ENCODE results near the gene DNAJA3. TPM values are rescaled to one million over a fixed set of nuclear protein-coding genes. Genes with fewer than 3 reads are reported as not detected.

DNAJA3 gene
- total RNA-seq, 6 donors from 2014 or later: 31.2 to 61.8 (median 36.6) TPM

- Histone ChIP-seq H3K4me1 (peaks cover 8 to 20% (median 10%) of the 10 kb centered on the region in 4 donors), H3K4me3 (no peak overlapping the region), H3K27me3 (no peaks in the 10 kb centered on the region), H3K36me3 (peaks cover 21 to 85% (median 71%) of the 10 kb centered on the region in 4 donors), H3K27ac (peak overlapping the region in 2 of 4 donors; percentile 14 to 21), H3K9me3 (no peaks in the 10 kb centered on the region)
- 65 to 98% methylated on average over 4 to 10 of the region's 10 CpGs for whole genome bisulfite sequencing, 2 donors
- DNase-seq: no peak
- TF ChIP-seq EP300 (IDR thresholded peaks at IDR 0.05): no peak
- TF ChIP-seq POLR2AphosphoS5 (IDR thresholded peaks at IDR 0.05): no peak
- TF ChIP-seq, protein P1, sequence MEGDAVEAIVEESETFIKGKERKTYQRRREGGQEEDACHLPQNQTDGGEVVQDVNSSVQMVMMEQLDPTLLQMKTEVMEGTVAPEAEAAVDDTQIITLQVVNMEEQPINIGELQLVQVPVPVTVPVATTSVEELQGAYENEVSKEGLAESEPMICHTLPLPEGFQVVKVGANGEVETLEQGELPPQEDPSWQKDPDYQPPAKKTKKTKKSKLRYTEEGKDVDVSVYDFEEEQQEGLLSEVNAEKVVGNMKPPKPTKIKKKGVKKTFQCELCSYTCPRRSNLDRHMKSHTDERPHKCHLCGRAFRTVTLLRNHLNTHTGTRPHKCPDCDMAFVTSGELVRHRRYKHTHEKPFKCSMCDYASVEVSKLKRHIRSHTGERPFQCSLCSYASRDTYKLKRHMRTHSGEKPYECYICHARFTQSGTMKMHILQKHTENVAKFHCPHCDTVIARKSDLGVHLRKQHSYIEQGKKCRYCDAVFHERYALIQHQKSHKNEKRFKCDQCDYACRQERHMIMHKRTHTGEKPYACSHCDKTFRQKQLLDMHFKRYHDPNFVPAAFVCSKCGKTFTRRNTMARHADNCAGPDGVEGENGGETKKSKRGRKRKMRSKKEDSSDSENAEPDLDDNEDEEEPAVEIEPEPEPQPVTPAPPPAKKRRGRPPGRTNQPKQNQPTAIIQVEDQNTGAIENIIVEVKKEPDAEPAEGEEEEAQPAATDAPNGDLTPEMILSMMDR (IDR thresholded peaks at IDR 0.05): no peak
- TF ChIP-seq POLR2A (IDR thresholded peaks at IDR 0.05): no peak
- ATAC-seq (ENCODE audit: low FRiP score in 2 of 2): no peak
Observed at GRCh38 chr16:4408323-4408690, 17.4 kb upstream of the DNAJA3 start.

DNA sequence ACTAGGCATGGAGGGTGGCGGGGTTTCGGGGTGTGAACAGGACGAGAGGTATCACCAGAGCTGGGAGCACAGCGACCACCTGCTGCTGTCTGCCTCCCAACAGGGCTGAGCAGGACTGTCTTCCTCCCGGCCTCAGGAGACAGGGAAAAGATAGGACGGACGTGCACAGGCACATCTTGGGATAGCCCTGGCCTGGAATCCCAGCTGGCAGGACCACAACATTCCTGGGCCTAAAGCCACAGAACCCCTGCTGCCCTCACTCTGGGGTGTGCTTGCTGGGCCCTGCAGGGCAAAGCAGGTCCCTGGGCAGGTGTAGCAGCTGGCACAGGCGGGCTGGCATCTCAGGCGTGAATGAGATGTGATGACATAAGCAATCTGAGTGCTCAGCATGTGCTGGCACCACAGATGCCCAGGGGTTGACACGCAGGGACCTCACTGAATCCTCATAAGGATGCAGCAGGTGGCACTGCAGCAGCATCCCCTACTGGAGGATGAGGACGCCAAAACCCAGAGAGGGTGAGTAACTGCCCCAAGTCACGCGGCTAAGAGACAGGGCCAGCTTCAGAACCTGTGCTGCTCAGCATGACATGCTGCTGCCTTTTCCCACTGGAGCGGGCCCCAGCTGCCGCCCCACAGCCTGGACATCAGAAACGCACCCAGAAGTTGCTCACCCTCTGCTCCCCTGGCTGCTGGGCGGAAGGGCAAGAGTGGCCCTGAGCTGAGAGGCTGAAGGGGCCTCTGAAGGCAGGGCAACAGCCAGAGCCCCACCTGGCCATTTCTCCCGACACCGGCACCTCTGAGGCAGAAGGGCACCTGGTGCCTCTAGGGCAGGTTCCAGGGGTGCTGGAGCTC is 16.4 kb upstream of the DNAJA3 start:
- ATAC-seq (ENCODE audit: low FRiP score in 2 of 2): no peak

DNA sequence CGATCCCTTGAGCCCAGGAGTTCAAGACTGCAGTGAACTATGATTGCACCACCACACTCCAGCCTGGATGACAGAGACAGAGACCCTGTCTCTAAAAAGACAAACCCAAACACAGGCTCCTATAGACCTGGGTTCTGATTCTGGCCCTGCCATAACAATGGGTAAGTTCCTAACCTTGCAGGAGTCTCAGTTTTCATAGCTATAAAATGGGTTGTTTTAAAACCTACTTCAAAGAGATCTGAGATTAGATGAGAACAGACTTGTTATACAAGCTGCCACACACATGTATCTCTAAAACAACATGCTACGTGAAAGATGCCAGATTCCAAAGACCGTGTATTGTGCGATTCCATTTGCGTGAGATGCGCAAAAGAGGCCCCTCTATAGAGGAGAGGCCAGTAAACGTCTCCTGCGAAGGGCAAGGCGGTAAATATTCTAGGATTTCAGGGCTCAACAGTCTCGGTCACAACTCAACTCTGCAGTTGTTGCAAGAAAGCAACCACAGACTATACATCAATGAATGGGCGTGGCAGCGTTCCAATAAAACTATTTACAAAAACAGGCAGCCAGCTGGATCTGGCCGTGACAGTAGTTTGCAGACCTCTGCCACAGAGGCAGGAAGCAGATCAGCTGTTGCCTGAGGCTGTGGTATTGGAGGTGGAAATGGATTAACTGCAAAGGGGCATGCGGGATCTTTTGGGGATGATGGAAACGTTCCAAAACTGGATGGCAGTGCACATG is 15.2 kb upstream of the DNAJA3 start:
- peaks cover 18 to 66% (median 51%) of the 10 kb centered on the region in 4 donors for H3K36me3 ChIP-seq
- peak overlapping the region in 1 of 4 donors; percentile 2 for H3K27ac ChIP-seq
- WGBS, 2 donors: 60 to 62% methylated on average over 15 of the region's 15 CpGs
- ATAC-seq (ENCODE audit: low FRiP score in 2 of 2) (no peak), DNase-seq (no peak)
- H3K4me3 ChIP-seq: no peak overlapping the region
- H3K4me1 ChIP-seq: peaks cover 20 to 37% (median 23%) of the 10 kb centered on the region in 4 donors
- TF ChIP-seq EP300 (IDR thresholded peaks at IDR 0.05) (no peak), POLR2AphosphoS5 (IDR thresholded peaks at IDR 0.05) (peak; percentile 29 to 38), POLR2A (IDR thresholded peaks at IDR 0.05) (no peak)
- TF ChIP-seq, protein P1 (IDR thresholded peaks at IDR 0.05): no peak
- H3K9me3 ChIP-seq: no peaks in the 10 kb centered on the region
- no peaks in the 10 kb centered on the region for H3K27me3 ChIP-seq

More for the DNA sequence above, 16.4 kb upstream of the DNAJA3 start:
- WGBS, 2 donors: 83 to 90% methylated on average over 9 to 19 of the region's 19 CpGs
- H3K27me3 ChIP-seq: no peaks in the 10 kb centered on the region
- H3K36me3 ChIP-seq: peaks cover 21 to 76% (median 63%) of the 10 kb centered on the region in 4 donors
- no peak overlapping the region for H3K27ac ChIP-seq
- no peak for DNase-seq
- no peaks in the 10 kb centered on the region for H3K9me3 ChIP-seq
- no peak overlapping the region for H3K4me3 ChIP-seq
- TF ChIP-seq POLR2A (IDR thresholded peaks at IDR 0.05) (no peak), POLR2AphosphoS5 (IDR thresholded peaks at IDR 0.05) (no peak), EP300 (IDR thresholded peaks at IDR 0.05) (no peak)
- TF ChIP-seq, protein P1 (IDR thresholded peaks at IDR 0.05): no peak
- peaks cover 9 to 25% (median 11%) of the 10 kb centered on the region in 4 donors for H3K4me1 ChIP-seq

GRCh38 chr16:4411684-4412083 is 14.0 kb upstream of the DNAJA3 start:
- Histone ChIP-seq H3K9me3 (no peaks in the 10 kb centered on the region), H3K4me1 (peaks cover 20 to 42% (median 24%) of the 10 kb centered on the region in 4 donors), H3K4me3 (no peak overlapping the region), H3K27ac (peak overlapping the region in 2 of 4 donors; percentile 40 to 51), H3K27me3 (no peaks in the 10 kb centered on the region), H3K36me3 (peaks cover 13 to 54% (median 40%) of the 10 kb centered on the region in 4 donors)
- DNase-seq: peak in 1 of 2 donors; percentile 88
- TF ChIP-seq, protein P1 (IDR thresholded peaks at IDR 0.05): no peak
- no peak for TF ChIP-seq POLR2A (IDR thresholded peaks at IDR 0.05)
- no peak for TF ChIP-seq EP300 (IDR thresholded peaks at IDR 0.05)
- TF ChIP-seq POLR2AphosphoS5 (IDR thresholded peaks at IDR 0.05): no peak
- ATAC-seq (ENCODE audit: low FRiP score in 2 of 2): no peak
- WGBS, 2 donors: 82 to 86% methylated on average over 8 to 16 of the region's 16 CpGs

Measured in upper lobe of left lung (tissue), 6 donors.